ENCODE data around the gene KCNMA1.

The KCNMA1 gene

DNA sequence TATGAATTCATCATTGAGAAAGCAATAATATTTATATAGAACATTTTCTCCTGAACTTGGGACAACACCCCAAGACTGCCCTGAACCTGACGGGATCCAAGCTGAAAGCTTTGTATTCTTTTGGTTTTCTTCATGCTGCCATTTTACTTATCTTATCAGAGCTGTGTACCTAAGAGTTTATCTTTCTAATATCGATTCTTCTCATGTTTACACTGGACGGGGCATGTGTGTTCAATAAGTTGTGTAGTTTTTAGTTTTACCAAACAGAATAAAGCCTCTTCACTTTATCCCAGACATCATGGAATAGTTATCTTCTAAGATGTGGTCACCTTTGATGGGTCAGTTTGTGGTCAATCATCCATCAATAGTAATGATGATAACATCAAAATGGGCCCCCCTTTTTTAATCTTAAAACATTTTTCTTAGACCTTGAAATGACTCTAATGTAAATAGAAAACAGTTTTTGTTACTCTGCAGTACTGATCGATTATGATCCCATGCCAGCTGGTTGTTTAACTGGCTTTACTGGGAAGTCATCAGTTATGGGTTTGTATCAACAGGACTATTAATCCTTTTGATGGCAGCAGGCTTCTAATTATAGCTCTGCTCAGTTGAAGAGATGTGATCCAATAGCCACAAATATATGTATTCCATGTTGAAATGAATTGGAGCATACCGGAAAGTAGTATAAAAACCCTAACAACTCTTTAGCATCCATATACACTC lies 446.1 kb downstream of the KCNMA1 start:
- no peak for DNase-seq

DNA sequence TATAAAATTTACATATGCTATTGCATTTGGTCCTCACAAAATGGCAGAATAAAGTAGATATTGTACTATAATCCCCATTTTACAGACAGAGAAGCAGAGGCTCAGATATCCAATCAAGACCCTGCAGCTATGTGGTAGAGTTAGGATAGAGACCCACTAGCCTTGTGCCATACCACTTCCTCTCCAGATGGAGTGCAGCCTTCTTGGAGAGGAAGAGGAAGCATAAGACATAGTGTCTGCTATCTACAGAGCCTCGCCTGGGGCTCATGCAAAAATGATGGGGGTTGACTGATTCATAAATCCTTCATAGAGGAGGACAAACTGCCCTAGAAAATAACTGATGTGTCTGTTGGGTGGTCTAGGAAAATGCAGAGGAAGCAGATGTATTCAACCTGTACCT lies 447.3 kb downstream of the KCNMA1 start:
- DNase-seq: no peak

DNA sequence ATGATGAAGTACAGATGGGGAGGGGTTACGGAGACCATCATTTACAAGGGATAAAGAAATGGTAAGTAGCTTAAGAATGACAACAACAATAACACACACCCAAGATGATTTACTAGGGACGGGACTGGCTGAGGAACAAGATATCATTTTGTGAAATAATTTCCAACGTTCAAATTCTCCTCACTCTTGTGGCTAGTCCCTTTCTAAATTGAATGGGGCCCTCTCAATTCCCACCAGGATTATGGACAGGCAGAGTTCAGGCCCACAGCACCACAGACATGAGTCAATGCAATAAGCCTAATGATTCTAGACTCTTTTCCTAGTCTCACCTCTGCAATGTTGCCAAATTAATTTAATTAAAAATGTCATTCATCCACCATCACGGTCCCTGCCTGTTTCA lies 448.1 kb downstream of the KCNMA1 start:
- no peak for DNase-seq

DNA sequence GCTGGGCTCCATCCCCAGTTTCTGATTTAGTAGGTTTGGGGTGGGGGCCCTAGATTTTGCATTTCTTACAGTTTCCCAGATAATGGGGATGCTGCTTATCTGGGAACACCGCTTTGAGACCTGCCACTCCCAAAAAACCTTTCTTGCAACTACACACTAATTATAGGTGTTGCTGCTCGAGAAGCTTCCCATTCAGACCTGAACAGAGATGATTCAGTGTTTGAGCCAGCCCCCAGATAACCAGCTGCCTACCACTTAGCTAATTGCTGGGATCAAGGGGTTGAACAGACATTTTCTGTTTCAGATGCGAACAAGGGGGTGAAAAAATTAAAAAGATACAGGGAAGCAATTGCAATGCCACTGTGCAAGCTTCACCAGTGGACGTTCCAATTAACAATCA lies 448.5 kb downstream of the KCNMA1 start:
- no peak for DNase-seq

DNA sequence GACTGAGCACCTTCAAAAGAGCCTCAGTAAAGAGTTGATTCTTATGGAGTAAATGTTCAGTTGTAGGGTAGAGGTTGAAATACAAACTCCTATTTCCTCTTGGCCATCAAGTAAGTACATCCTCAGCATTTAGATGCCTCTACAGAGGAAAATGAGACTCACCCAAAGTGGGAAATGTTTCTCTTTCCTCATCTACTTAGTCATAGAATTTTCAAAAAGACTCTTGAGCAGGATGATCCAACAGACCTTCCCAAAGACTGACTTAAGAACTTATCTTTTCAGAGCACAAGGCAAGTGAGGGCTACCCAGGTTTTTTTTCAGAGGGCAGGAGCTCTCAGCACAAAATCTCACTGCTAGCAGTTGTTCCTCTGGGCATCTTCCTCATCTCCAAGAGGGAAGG lies 449.1 kb downstream of the KCNMA1 start:
- DNase-seq: no peak

DNA sequence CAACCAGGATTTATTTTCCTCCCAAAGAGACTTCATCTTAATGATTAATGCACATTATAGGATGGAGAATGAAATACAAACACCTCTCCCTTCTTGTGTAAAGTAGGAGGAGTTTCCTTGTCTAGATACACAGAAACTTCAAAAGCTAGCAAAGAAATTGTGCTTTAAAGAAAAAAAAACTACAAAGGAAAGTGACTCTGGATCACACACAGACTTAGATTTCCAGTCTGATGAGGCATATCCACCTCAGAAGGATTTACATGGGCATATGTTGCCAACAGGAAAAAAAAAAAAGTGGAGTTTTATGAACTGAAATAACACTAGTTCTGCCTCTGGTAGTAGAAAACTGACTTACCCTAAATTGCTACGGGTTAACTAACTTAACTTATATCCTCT lies 449.6 kb downstream of the KCNMA1 start:
- no peak for DNase-seq

DNA sequence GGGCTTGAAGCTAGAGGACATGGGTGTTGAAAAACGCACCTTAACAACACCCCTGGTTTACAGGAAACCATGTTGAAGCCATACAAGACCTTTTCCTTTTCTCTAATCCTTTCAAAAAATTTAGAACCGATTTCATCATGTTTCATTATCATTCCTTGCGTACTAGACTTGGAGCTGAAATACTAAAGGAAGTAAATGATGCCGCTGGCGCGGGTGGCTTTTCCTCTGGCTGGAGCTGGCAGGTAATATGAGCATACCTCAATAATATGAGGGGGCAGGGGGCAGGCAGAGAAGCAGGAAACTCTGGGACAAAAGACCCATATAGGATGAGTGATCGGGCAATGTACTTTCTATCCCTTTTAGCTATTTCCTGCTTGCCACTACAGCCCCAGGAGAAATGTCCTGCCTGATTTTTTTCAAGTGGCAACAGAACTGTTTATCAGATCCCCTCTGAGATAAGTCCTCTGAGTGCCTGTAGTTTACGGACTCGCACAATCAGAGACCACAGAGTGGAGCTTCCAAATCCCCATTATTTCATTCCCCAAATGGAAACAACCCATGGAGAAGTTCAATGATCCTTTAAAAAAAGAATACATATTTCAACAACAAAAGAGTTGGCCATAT lies 450.1 kb downstream of the KCNMA1 start:
- DNase-seq: no peak

DNA sequence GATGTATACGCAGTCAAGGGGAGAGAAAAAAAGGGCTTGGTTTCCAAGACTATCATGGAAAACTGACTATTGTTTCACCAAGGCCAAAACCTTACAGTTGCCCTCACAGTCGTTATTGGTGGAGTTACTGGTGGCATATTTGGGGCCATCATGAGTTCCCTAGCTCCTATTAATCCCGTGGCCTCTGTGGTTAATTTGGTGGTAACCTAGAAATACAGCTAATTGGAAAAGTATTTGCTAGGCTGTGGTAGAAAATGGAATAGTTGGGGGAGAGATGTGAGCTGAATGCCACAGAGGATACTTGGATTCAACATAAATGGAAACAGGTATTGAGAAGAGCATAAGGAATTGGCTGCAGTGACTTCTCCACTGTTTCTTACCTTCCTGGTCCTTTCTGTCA lies 450.7 kb downstream of the KCNMA1 start:
- no peak for DNase-seq

DNA sequence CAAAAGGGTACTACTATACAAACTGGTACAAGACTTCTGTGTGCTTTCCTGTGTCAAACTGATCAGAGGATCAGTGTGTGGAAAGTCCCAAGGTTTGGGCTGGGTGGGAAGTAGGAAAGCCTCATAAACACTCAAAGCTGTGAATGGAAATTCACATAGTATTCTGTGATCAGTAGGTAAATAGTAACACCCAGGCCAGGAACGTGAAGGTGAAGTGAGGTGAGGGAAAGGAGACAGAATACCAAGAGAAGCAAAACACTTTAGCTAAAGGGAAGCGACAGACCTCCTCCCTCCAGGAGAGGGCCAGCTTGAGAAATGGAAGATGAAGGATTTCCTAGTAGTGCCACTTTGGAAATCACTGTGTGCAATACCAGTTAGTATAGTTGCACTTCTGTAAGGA lies 451.9 kb downstream of the KCNMA1 start:
- DNase-seq: no peak

DNA sequence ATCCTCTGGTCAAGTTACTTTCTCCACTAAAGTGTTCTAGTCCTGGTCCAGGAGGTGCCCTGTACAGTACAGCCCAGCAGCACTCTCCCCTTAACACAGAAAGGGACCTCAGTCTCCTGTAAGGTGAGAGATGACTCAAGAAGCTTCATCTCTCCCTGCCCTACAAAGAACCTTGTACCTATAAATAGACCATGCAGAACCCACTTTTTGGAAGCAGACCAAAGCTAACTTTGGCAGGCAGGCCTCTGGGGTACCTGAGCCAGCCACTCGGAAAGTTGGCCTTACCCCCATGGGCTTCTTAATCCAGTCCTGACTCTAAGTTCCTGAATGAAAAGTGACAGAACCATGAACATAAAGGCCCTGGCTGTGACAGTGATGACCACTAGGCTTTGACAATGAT lies 454.8 kb downstream of the KCNMA1 start:
- DNase-seq: no peak

DNA sequence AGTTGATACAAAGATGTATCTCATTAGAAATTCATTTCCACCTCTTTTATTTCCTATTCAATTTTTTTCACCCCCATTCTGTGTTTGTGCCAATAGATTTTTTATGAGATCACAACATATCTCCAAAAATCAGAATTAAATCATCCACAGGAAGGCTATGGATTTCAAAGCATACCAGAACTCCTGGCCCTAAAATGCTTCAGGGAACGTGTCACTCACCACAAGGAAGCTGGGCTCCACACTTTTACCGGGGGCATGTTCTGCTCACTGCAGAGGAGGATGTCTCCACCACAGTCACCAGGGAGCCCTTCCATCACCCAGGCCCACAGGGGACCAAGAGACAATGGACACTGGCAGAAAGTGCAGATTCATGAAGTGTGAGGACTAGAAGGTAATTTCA lies 456.8 kb downstream of the KCNMA1 start:
- DNase-seq: no peak

DNA sequence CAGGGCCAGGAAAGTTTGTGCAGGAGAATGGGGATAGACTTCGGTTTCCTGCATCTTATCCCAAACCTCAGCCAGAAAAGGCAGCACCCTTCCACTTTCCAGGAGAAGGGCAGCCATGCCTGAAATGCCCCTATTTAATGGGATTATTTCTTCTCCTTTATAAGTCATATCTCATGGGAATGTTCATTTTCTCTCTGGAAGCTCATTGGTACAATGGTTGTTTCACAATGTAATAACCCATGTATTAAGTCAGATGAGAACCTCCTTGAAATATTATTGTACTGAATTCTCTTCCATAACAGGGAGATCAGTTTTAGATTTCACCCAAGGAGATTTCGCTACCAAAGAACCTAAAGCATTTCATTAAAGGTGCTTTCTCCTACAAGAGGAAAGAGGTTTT lies 457.5 kb downstream of the KCNMA1 start:
- no peak for DNase-seq

DNA sequence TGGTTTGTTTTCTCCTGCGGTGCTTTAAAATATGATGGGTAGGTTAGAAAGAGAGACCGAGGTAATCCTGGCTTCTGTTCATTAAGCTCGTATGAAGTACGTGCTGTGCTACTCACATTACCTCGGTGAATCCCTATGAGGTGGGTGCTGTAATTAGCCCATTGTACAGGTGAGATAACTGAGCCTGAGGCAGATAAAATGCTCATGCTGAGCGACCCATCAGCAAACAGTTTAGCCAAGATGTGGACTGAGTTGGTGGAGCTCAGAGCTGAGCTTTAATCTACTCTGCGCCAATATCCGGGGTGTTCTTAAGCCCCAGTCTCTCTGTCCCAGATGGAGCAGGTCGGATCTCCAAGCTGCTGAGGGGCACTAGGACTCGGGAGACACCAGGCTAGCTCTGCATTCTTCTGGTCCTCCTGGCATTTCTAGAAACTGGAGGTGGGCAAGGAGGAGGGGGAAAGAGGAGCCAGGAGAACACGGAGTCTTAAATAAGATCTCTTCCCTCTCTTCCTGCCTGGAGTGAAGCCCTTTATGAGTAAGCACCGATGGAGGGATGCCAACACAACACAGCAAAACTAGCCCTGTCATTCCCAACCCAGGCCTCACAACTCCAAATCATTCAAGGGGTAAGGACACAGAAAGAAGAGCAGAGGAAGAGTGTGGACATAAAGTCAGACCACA lies 458.5 kb downstream of the KCNMA1 start:
- DNase-seq: no peak

DNA sequence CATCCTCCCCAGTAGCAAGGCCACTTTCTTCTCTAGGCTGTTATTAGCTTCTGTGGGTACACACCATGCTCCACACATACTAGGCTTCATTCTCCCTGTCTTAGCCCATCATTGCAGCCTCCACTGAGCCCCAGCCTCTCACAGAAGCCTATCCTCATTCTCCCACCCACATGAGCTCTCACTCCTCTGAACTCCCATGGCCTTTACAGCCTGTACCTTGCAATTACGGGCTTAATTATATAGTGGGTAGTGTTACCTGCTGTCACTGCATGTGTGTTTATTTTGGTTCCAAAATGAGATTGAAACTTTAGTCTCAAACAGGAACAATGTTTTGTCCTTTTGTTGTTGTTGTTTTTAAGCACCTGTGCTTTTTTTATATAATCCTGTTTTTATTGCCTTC lies 460.0 kb downstream of the KCNMA1 start:
- no peak for DNase-seq

DNA sequence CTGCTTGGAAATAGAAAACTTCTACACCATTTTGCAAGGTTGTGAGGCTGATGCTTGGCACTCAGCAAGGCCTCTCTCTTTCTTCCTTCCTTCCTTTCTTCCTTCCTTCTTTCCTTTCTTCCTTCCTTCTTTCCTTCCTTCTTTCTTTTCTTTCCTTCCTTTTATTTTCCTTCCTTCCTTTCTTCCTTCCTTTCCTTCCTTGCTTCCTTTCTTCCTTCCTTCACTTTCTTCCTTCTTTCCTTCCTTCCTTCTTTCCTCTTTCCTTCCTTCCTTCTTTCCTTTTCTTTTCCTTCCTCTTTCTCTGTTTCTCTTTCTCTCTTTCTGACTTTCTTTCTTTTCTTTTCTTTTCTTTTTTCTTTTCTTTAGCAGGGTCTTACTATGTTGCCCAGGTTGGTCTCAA lies 460.4 kb downstream of the KCNMA1 start:
- DNase-seq: no peak

DNA sequence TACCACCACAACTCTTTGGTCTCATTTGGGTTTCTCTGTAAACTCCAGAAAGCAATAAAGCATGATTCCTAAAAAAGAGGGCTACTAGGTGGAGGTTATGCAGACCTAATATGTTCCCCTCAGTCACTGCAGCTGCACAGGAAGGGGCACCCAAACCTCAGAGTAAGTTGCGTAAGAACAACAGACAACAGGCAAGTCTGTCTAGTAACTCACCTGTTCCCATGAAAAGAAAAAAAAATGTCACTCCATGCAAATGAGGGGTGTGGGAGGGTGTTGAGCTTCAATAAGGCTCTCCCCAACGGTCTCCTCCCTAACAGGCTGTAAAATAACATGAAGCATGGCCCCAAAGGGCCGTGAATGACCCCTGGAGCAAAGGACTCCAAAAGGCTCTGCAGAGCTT lies 461.4 kb downstream of the KCNMA1 start:
- no peak for DNase-seq

DNA sequence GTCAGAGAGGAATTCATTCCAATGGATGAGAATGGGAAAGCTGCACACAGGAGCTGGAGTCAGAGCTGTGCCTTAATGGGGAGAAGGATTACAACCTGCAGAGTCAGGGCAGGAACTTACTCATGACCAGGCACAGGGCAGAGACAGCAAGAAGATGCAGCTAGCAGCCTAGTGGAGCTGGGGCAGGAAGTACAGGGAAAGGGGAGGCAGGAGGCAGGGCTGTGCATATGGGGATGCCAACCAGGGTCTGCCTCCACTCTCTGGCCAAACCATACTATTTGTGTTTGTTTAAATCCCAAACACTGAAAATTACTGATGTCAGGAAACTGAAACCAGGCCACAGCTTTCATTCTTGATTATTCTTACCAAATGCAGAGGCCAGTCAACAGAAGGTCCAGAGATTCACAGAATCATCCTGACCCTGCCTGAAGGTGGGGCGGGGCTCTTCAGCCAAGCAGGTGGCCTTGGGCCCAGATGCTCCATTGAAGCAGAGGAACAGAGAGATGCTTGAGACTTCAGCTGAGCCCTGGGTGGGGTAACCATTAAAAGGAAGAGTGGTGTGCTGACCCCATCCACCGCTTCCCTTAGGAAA lies 461.9 kb downstream of the KCNMA1 start:
- DNase-seq: no peak

DNA sequence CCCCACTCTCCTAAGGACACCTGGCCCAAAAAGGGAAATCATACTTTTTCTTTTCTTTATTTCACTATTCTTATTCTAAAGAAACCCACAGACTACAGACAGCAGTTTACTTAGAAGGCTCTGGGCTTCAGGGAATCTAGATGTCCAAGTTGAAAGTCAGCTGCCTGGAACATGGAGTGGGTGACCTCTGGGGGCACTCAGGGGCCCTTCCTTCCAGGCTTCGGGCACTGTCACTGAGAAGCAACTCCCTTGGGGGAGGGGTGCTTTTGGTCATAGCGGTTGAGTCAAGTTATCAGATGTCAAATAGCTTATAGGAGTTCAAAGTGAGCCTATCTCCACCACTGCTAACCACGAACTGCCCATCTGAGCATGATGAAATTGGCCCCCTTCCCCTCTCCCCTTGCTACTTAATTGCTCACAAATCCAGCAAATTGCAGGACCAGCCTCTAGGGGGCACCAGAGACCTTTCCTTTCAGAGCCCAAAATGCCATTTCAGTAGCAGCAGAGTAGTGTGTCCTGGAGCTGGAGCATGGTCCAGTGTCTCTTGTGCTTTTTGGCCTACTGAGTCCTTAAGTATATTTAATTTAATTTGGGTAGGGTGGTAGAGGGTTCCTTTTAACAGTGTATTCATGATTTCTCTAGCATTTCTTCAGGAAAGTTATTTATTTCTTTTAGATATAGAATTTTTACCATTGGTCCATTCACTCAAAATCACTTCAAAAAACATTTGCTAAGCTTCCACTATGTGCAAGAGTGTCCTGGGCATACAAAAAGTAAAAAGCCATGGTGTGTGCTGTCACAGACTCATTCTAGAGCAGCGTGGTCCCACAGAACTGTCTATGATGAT lies 463.8 kb downstream of the KCNMA1 start:
- DNase-seq: peak; percentile 96

DNA sequence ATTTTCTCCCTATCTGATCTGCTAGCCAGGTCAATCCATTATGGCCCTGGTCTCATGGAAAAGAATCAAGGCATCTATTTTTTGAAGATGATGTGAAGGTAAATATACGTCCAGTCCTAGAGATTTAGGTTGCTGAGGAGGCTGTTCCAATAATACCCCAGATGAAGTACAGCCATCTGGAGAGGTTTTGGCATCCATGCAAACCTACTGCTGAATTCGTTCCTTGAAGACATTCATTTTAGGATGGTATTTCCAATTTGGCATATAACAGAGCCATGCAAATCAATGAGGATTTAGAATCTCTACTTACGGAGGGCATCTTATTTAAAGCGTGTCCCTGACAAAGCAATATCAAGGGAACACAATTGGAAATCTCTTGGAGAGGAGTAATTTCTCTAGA lies 465.5 kb downstream of the KCNMA1 start:
- no peak for DNase-seq

DNA sequence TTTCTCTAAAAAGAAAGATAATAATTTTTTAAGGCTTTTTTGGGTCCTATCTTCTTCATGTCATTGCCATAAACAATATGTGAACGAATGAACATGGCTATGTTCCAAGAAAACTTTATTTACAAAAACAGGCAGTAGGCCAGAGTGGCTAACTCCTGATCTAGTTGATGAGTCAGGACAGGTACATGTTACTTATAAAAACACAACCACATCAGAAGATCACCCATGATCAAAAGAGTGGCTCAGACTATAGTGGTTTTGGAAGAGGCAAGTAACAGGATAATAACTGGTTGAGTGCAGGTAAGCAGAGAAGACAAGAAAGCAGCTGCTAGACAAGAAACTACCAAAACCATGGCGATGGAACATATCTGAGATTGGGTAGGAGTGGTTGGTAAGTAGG lies 468.7 kb downstream of the KCNMA1 start:
- DNase-seq: no peak

DNA sequence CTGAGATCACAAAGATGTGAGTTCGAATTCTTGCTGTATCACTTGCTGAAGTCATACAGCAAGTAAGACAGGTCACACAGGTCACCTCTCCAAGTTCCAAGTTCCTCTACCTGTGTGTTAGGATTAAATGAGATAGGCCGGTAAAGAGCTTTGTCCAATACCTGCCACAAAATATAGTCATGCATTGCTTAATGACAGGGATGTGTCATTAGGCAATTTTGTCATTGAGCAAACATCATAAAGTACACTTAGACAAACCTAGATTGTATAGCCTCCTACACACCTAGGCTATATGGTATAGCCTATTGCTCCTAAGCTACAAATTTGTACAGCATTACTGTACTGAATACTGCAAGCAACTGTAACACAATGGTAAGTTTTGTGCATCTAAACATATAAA lies 469.4 kb downstream of the KCNMA1 start:
- no peak for DNase-seq

DNA sequence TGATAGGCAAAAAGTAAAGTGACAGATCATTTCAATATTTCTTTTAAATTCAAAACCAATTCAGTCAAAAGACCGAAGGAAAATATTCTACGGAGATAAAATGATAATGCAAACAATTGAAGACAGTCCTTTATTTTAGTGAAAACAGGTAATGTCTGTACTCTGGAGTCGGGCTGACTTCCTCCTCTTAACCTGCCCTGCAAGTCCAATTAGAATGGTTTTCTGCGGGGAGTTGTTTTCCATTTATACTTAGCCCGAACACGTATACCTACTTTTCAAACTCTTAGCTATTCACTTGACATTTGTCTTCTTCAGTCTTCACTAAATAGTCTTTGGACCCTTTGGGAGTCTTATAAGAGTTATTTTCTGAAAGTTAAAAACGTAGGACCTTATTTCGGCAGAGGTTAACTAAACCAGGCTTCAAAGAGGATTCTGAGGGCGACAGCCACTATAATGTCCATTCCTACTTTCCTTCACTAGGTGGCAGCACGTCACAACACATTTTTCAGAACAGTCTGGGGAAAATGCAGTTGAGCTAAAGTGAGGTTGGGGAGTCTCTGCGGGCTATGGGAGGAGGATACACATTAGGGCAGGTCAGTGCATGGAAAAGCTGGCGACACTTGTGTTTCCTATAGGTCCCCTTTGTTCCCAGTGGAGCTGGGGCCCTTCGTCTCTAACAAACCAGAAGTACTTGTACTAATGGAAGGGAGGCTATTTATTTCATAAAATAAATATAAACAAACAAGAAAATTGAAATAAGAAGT lies 472.0 kb downstream of the KCNMA1 start:
- peak; percentile 90 for DNase-seq
